Natural killer cell treated with Interleukin-12 subunit alpha and Interleukin-12 subunit beta and Interleukin-15 and Interleukin-18, amount 100 ng/mL, for 72 hours (primary cell): ENCODE results near the gene VWA8. TPM values are rescaled to one million over a fixed set of nuclear protein-coding genes. Genes with fewer than 3 reads are reported as not detected.

ENCODE experiments used
- ATAC-seq, 2 donors: fragments of 150-1000 bp; cut with Tn5 transposase in 1 of 2; sonication (Bioruptor Pico), chemical (Tn5 transposase) in 1 of 2; 2 replicates each; pipeline ENCODE4 v1.10.0; 2021
- DNase-seq: peaks from one replicate; pipeline ENCODE4 v3.0.0; 2022; ENCODE audit warnings: low spot score
- H3K27ac Mint-ChIP-seq, 2 donors: 1 replicate in 1 of 2; 2 replicates in 1 of 2; pipeline ENCODE4 v1.8.0; 2022; ENCODE audit warnings: mixed read lengths in 2 of 2, mild to moderate bottlenecking in 1 of 2, moderate library complexity in 1 of 2
- H3K27me3 Mint-ChIP-seq, 2 donors: 1 replicate in 1 of 2; 2 replicates in 1 of 2; pipeline ENCODE4 v1.8.0; 2022; ENCODE audit warnings: mixed read lengths in 2 of 2
- H3K36me3 Mint-ChIP-seq: one replicate; pipeline ENCODE4 v1.8.0; 2022; ENCODE audit warnings: mixed read lengths
- H3K4me1 Mint-ChIP-seq, 2 donors: 1 replicate in 1 of 2; 2 replicates in 1 of 2; pipeline ENCODE4 v1.8.0; 2022; ENCODE audit warnings: low read depth in 2 of 2, mixed read lengths in 2 of 2, mild to moderate bottlenecking in 1 of 2
- H3K4me3 Mint-ChIP-seq: one replicate; pipeline ENCODE4 v1.8.0; 2022; ENCODE audit warnings: mixed read lengths
- H3K9me3 Mint-ChIP-seq: 2 replicates; pipeline ENCODE4 v1.8.0; 2022; ENCODE audit warnings: mixed read lengths
- total RNA-seq, 2 donors: library from RNA; stranded (reverse); gene quantifications; one replicate each; pipeline ENCODE4 v1.2.3, GENCODE V29; 2022

The VWA8 gene
- total RNA-seq, 2 donors from 2014 or later = 15.6 to 24.0 TPM

DNA sequence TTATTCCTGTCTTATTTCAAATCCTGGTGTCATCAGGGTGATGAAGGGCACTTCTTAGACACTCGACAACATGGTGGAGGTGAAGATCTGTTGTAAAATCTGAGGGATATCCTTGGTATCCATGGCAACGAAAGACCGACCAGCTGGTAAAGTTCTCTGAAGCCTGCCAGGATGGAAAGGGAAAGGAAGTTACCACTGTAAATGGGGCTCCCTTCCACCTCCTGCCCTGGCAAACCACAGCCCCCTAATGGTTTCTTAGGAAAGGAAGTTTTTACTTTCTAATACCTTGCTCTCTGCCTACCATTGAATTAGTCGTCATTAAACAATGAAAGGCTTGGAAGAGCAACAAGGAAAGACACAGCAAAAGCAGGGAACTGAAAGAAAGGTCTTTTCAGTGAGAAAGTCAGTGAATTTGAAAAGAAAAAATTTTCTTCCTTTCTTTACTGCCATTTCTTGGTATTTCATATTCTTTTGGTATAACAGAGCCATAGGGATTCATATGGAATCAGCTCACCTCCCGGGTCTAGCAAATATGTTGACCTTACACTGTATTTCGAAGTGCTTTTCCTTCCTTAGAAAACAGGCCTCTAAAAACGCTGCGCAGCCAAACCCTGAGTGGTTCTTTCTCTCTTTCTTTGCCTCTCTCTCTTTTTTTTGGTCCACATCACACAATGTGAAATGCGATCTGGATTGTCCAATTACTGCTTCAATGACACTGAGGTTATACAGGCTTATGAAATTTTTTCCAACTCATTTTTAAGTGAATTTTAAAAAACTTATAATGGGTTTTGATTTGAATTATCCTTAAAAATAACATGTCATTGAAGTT, 392.6 kb downstream of the VWA8 start:
- Mint-ChIP-seq H3K27ac (no peak overlapping the region), H3K4me1 (no peaks in the 10 kb centered on the region), H3K36me3 (no peaks in the 10 kb centered on the region), H3K9me3 (no peaks in the 10 kb centered on the region), H3K27me3 (no peaks in the 10 kb centered on the region), H3K4me3 (no peak overlapping the region)
- ATAC-seq = no peak
- no peak for DNase-seq

GRCh38 chr13:41567363-41567762, 393.5 kb downstream of the VWA8 start:
- Mint-ChIP-seq H3K36me3 (no peaks in the 10 kb centered on the region), H3K4me1 (no peaks in the 10 kb centered on the region), H3K27ac (no peak overlapping the region), H3K9me3 (no peaks in the 10 kb centered on the region), H3K4me3 (no peak overlapping the region), H3K27me3 (no peaks in the 10 kb centered on the region)
- ATAC-seq (no peak), DNase-seq (no peak)

- ATAC-seq (peak in 1 of 2 donors; percentile 40), DNase-seq (no peak)
- Mint-ChIP-seq H3K4me1 (no peaks in the 10 kb centered on the region), H3K4me3 (no peak overlapping the region), H3K27me3 (no peaks in the 10 kb centered on the region), H3K9me3 (no peaks in the 10 kb centered on the region), H3K27ac (no peak overlapping the region), H3K36me3 (no peaks in the 10 kb centered on the region)
Observed at GRCh38 chr13:41565846-41566245, 395.1 kb downstream of the VWA8 start.

DNA sequence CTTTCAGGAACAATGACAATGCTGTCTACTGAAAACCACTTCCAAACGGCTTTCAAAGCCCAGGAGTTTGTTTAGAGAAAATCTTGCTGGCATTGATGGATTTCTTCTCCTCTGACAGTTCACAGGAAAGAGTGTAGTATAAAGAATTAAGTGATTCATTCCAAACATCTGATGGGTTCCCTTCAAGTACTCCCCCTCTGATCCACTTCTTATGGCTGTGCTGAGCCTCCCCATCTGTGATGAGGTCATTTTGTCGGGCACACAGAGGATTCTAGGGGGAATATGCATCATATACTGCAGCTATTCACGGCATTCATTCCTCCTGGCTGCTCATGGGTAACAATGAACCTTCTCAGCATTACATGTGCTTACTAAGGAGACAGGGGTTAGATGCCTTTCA, 395.7 kb downstream of the VWA8 start:
- H3K36me3 Mint-ChIP-seq = no peaks in the 10 kb centered on the region
- H3K4me3 Mint-ChIP-seq = no peak overlapping the region
- no peaks in the 10 kb centered on the region for H3K9me3 Mint-ChIP-seq
- no peaks in the 10 kb centered on the region for H3K4me1 Mint-ChIP-seq
- H3K27ac Mint-ChIP-seq = no peak overlapping the region
- ATAC-seq (no peak), DNase-seq (no peak)
- H3K27me3 Mint-ChIP-seq = no peaks in the 10 kb centered on the region

- H3K36me3 Mint-ChIP-seq = no peaks in the 10 kb centered on the region
- H3K27me3 Mint-ChIP-seq = no peaks in the 10 kb centered on the region
- H3K27ac Mint-ChIP-seq = no peak overlapping the region
- no peaks in the 10 kb centered on the region for H3K9me3 Mint-ChIP-seq
- H3K4me3 Mint-ChIP-seq = no peak overlapping the region
- H3K4me1 Mint-ChIP-seq = no peaks in the 10 kb centered on the region
- DNase-seq = no peak
- ATAC-seq = no peak
Observed at GRCh38 chr13:41563984-41564365, 396.9 kb downstream of the VWA8 start.

- no peak overlapping the region for H3K4me3 Mint-ChIP-seq
- no peaks in the 10 kb centered on the region for H3K36me3 Mint-ChIP-seq
- no peaks in the 10 kb centered on the region for H3K9me3 Mint-ChIP-seq
- no peaks in the 10 kb centered on the region for H3K27me3 Mint-ChIP-seq
- no peak overlapping the region for H3K27ac Mint-ChIP-seq
- no peaks in the 10 kb centered on the region for H3K4me1 Mint-ChIP-seq
- ATAC-seq (no peak), DNase-seq (no peak)
Observed at GRCh38 chr13:41563341-41563983, 397.4 kb downstream of the VWA8 start.

DNA sequence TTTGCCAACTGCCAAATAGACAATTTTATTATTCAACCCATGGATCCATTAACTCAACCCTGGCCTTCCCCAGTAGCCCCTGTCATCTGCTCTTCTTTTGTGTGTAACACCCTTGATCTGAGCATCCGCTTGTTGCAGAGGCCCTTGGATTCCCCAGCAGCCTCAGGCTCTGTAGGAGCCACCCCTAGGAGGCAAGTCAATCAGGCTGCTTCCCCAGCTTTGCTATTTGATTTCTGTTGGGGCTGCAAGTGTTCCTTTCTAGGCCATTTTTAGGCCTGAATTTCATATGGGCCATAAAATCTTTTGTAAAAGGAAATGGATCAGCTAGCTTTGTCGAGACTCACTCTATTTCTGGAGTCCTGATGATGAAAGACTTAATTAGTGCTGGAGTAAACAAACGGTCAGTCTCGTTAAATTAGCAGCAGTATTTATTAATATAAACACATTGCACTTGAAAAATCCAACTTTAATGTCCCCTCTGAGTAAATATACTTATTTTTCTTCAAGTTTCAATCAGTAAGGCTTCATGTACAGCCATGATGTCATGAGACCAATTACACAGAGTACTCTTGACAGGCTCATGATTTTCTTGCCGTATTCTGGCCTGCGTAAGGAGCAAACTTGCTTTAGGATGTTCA, 398.2 kb downstream of the VWA8 start:
- Mint-ChIP-seq H3K4me3 (no peak overlapping the region), H3K27me3 (no peaks in the 10 kb centered on the region), H3K27ac (no peak overlapping the region), H3K4me1 (no peaks in the 10 kb centered on the region), H3K9me3 (no peaks in the 10 kb centered on the region), H3K36me3 (no peaks in the 10 kb centered on the region)
- ATAC-seq (no peak), DNase-seq (no peak)

DNA sequence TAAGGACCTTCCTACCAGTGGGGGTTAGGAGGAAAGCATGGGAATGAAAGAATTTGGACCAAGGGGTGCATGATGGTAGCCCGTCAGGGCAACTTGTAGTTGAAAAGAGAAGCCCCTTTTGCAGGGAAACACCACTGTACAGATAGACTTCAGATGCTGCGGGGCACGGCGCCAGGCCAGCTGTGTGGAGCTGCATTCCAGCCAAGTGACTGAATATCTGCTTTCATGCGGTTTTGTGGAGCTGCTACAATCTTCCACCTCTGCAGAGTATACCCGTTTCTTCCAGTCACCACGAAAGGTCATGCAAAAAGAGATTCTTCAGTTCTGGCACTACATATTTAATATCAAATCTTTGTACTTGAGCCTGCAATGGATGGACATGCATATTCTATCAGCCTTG, 398.8 kb downstream of the VWA8 start:
- no peak for ATAC-seq
- DNase-seq = no peak
- H3K4me1 Mint-ChIP-seq = no peaks in the 10 kb centered on the region
- no peaks in the 10 kb centered on the region for H3K36me3 Mint-ChIP-seq
- no peak overlapping the region for H3K4me3 Mint-ChIP-seq
- H3K27ac Mint-ChIP-seq = no peak overlapping the region
- H3K9me3 Mint-ChIP-seq = no peaks in the 10 kb centered on the region
- H3K27me3 Mint-ChIP-seq = no peaks in the 10 kb centered on the region

- no peak for DNase-seq
- Mint-ChIP-seq H3K9me3 (no peaks in the 10 kb centered on the region), H3K27ac (no peak overlapping the region), H3K4me1 (no peaks in the 10 kb centered on the region), H3K27me3 (no peaks in the 10 kb centered on the region), H3K4me3 (no peak overlapping the region), H3K36me3 (no peaks in the 10 kb centered on the region)
- no peak for ATAC-seq
Observed at GRCh38 chr13:41561170-41561569, 399.7 kb downstream of the VWA8 start.

GRCh38 chr13:41558781-41559560, 401.9 kb downstream of the VWA8 start:
- Mint-ChIP-seq H3K4me1 (no peaks in the 10 kb centered on the region), H3K9me3 (no peaks in the 10 kb centered on the region), H3K4me3 (no peak overlapping the region), H3K27ac (no peak overlapping the region), H3K27me3 (peaks cover 0 to 3% of the 10 kb centered on the region in 2 donors), H3K36me3 (no peaks in the 10 kb centered on the region)
- ATAC-seq (peak in 1 of 2 donors; percentile 39), DNase-seq (no peak)

DNA sequence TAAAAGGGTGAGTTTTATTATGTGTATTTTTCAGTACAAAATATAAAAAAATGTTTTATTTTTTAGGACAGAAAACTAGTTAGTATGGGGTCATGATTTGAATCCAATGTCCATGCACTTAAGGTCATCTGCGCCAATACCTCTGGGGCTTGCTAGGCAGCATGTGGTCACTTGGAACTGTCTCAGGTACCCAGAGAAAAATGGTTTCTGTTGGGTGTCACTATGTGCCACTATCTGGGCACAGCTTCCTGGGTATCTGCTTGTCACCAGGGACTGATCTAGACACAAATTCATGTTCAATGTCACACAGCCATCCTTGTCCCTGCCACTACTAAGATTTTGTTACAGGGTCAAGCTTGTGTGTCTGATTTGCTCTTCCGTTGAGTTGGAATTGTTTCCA, 403.2 kb downstream of the VWA8 start:
- ATAC-seq (no peak), DNase-seq (no peak)
- Mint-ChIP-seq H3K27me3 (peaks cover 0 to 5% of the 10 kb centered on the region in 2 donors), H3K27ac (no peak overlapping the region), H3K36me3 (no peaks in the 10 kb centered on the region), H3K4me3 (no peak overlapping the region), H3K4me1 (no peaks in the 10 kb centered on the region), H3K9me3 (no peaks in the 10 kb centered on the region)

- DNase-seq (no peak), ATAC-seq (peak in 1 of 2 donors; percentile 58)
- Mint-ChIP-seq H3K9me3 (no peaks in the 10 kb centered on the region), H3K4me3 (no peak overlapping the region), H3K4me1 (no peaks in the 10 kb centered on the region), H3K36me3 (no peaks in the 10 kb centered on the region), H3K27me3 (peaks cover 0 to 5% of the 10 kb centered on the region in 2 donors), H3K27ac (no peak overlapping the region)
Observed at GRCh38 chr13:41554626-41555386, 406.1 kb downstream of the VWA8 start.

DNA sequence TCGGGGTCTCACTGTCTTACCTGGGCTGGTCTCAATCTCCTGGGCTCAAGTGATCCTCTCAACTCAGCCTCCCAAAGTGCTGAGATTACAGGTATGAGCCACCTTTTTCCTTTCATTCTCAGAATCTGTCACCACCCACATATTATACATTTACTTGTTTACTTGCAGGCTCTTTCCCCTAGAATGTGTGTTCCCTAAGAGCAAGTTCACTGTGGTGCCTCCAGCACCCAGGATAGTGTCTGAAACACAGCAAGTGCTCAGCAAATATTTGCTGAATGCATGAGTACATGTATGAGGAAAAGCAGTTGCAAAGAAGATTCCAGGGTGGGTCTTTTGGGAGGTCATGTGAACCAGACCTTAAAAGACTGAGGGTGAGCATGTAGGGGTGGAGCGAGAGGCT, 406.7 kb downstream of the VWA8 start:
- Mint-ChIP-seq H3K9me3 (no peaks in the 10 kb centered on the region), H3K27ac (no peak overlapping the region), H3K36me3 (no peaks in the 10 kb centered on the region), H3K4me3 (no peak overlapping the region), H3K4me1 (no peaks in the 10 kb centered on the region), H3K27me3 (peaks cover 0 to 5% of the 10 kb centered on the region in 2 donors)
- DNase-seq (no peak), ATAC-seq (no peak)
